Coronary artery (tissue), 2 donors: ENCODE results near the gene NMRAL1.

Source experiments
- DNase-seq: peaks from one replicate; pipeline ENCODE4 v3.0.0-alpha.2; 2017; ENCODE audit warnings: low spot score
- H3K27ac ChIP-seq, 2 donors: fragments of 200-600 bp; sonication (generic); one replicate each; pipeline ENCODE4 v1.5.1; 2016 to 2019
- H3K4me3 ChIP-seq: fragments of 200-600 bp; sonication (generic); 2 replicates; pipeline ENCODE4 v1.5.1; 2016; ENCODE audit warnings: mild to moderate bottlenecking, moderate library complexity
- CTCF ChIP-seq: fragments of 200-600 bp; sonication (generic); IDR thresholded peaks from one replicate; pipeline ENCODE4 v1.5.1; 2019; ENCODE audit warnings: antibody characterized with exemption

Gene NMRAL1

GRCh38 chr16:4474192-4474961, at the start of gene NMRAL1:
Gene NMRAL1 (minus strand): TSS chr16:4474625. CDS start chr16:4474132, 493 bp downstream.
- peak within 1 kb of the TSS; percentile 79 for H3K4me3 ChIP-seq
- no peak for TF ChIP-seq CTCF
- H3K27ac ChIP-seq, result peak within 1 kb of the TSS; percentile 81 to 90
- peak; percentile 94 for DNase-seq

- Histone ChIP-seq H3K27ac (no peak overlapping the region), H3K4me3 (no peak overlapping the region)
- no peak for DNase-seq
- no peak for TF ChIP-seq CTCF
Measured at GRCh38 chr16:4523686-4524085, 49.3 kb upstream of the NMRAL1 start.

DNA sequence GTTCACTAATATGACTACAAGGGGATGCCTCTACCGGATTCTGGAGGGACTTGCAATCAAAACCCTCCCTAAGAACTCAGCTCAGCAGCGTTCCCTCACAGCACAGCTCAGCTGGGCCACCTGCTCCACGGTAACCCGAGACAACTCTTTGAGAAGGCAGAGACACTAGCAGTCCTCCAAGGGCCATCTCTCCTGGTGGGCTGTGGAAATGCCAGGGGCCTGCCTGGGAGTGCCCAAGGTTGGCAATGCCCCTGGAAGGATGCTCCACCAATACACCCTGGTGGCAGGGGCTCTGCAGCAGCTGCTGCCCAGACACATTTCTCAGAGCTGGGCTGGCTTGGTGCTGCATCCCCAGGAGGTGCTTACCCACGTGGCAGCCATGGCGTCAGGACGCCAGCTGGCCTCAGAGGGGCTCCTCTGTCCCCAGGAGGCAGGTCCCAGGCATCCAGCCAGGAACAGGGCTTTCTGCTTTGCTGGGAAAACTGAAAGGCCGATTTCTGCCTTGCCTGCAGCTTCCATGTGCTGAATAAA, 47.7 kb upstream of the NMRAL1 start:
- Histone ChIP-seq H3K4me3 (no peak overlapping the region), H3K27ac (no peak overlapping the region)
- DNase-seq, result no peak
- no peak for TF ChIP-seq CTCF

- Histone ChIP-seq H3K27ac (no peak overlapping the region), H3K4me3 (no peak overlapping the region)
- DNase-seq, result no peak
- TF ChIP-seq CTCF, result no peak
Measured at GRCh38 chr16:4520913-4521312, 46.5 kb upstream of the NMRAL1 start.

DNA sequence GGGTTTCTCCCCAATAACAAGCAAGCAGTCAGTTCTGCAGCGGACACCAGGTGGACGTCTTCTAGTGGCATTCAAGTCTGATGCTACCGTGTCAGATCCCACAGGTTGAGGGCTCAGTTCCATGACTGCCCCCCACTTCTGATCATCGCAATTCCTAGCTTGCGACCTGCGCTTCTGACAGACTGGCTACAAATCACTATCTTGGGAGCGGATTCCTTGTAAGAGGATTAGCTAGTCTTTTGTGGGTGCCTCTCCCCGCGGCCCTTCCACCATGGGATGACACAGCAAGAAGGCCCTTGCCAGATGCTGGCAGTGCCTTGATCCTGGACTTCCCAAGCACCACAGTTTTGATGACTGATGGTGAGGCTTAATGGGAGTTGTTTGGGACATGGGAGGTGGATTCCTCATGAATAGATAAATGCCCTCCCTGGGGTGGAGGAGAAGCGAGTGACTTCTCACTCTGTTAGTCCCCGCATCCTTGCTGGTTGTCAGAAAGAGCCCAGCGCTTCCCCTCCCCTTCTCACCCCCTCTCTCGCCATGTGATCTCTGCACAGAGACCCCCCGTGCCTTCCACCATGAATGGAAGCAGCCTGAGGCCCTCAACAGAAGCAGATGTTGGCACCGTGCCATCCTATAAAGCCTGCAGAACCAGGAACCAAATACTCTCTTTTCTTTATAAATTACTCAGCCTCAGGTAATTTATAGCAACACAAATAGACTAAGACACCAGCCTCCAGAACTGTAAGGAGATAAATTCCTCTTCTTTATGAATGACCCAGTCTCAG, 45.0 kb upstream of the NMRAL1 start:
- Histone ChIP-seq H3K4me3 (no peak overlapping the region), H3K27ac (no peak overlapping the region)
- DNase-seq, result no peak
- TF ChIP-seq CTCF, result no peak

- H3K27ac ChIP-seq, result no peak overlapping the region
- H3K4me3 ChIP-seq, result no peak overlapping the region
- no peak for DNase-seq
- TF ChIP-seq CTCF, result no peak
Measured at GRCh38 chr16:4517812-4518680, 43.6 kb upstream of the NMRAL1 start.
